NCI-H2171 (cell line): Measurements from ENCODE around the gene POPDC3.

Experiments
- DNase-seq: peaks from one replicate; lab custom pipeline; 2025; lab: John Stamatoyannopoulos, UW

Gene POPDC3

GRCh38 chr6:105138141-105138540 is 41.7 kb downstream of the POPDC3 start:
- no peak for DNase-seq

- no peak for DNase-seq
Measured at GRCh38 chr6:105137388-105137787, 42.4 kb downstream of the POPDC3 start.

GRCh38 chr6:105136431-105137350 is 43.1 kb downstream of the POPDC3 start:
- peak; percentile 49 for DNase-seq

- DNase-seq = no peak
Measured at GRCh38 chr6:105135907-105136430, 43.8 kb downstream of the POPDC3 start.

- no peak for DNase-seq
Measured at GRCh38 chr6:105135056-105135455, 44.8 kb downstream of the POPDC3 start.

GRCh38 chr6:105122717-105123116 is 57.1 kb downstream of the POPDC3 start:
- DNase-seq = no peak

GRCh38 chr6:105121981-105122380 is 57.8 kb downstream of the POPDC3 start:
- no peak for DNase-seq

- DNase-seq = no peak
Measured at GRCh38 chr6:105120570-105120969, 59.2 kb downstream of the POPDC3 start.

GRCh38 chr6:105116150-105116549 is 63.7 kb downstream of the POPDC3 start:
- no peak for DNase-seq

- peak; percentile 30 for DNase-seq
Measured at GRCh38 chr6:105113422-105113821, 66.4 kb downstream of the POPDC3 start.

GRCh38 chr6:105112577-105112976 is 67.2 kb downstream of the POPDC3 start:
- DNase-seq = no peak

- DNase-seq = no peak
Measured at GRCh38 chr6:105111871-105112270, 67.9 kb downstream of the POPDC3 start.

GRCh38 chr6:105111105-105111504 is 68.7 kb downstream of the POPDC3 start:
- no peak for DNase-seq

GRCh38 chr6:105109955-105110895 is 69.6 kb downstream of the POPDC3 start:
- no peak for DNase-seq

GRCh38 chr6:105108631-105109262 is 71.1 kb downstream of the POPDC3 start:
- DNase-seq = no peak
